GM21786 (cell line): ENCODE data around the gene NLGN3.

ENCODE experiments used
- ATAC-seq: cut with Tn5 transposase; IDR thresholded peaks from one replicate; pipeline ENCODE4 v1.9.1; 2021; ENCODE audit not compliant: unreplicated experiment

The NLGN3 gene

GRCh38 chrX:71118032-71118984 is 26.3 kb upstream of the NLGN3 start, which contains the start of gene MED12:
Gene MED12, plus strand, starts transcription at chrX:71118596. Its CDS starts 159 bp downstream, at chrX:71118755.
- ATAC-seq = peak; percentile 94

GRCh38 chrX:71118985-71119535 is 25.6 kb upstream of the NLGN3 start:
- ATAC-seq = no peak

- ATAC-seq = no peak
Measured at GRCh38 chrX:71128166-71128833, 16.3 kb upstream of the NLGN3 start.

- ATAC-seq = peak; percentile 77
Measured at GRCh38 chrX:71128915-71129765, 15.5 kb upstream of the NLGN3 start.

GRCh38 chrX:71131510-71131909 is 13.1 kb upstream of the NLGN3 start:
- no peak for ATAC-seq

GRCh38 chrX:71140440-71140839 is 4.2 kb upstream of the NLGN3 start:
- ATAC-seq = no peak

- no peak for ATAC-seq
Measured at GRCh38 chrX:71143508-71143907, 1.1 kb upstream of the NLGN3 start.

GRCh38 chrX:71147496-71148277 is 3.0 kb downstream of the NLGN3 start:
- no peak for ATAC-seq

- no peak for ATAC-seq
Measured at GRCh38 chrX:71148278-71148663, 3.6 kb downstream of the NLGN3 start.

GRCh38 chrX:71151366-71151765 is 6.7 kb downstream of the NLGN3 start:
- ATAC-seq = no peak

GRCh38 chrX:71154196-71154595 is 9.6 kb downstream of the NLGN3 start:
- ATAC-seq = no peak

GRCh38 chrX:71154641-71155040 is 10.0 kb downstream of the NLGN3 start:
- no peak for ATAC-seq

- no peak for ATAC-seq
Measured at GRCh38 chrX:71158603-71159002, 14.0 kb downstream of the NLGN3 start.

GRCh38 chrX:71159335-71159734 is 14.7 kb downstream of the NLGN3 start:
- no peak for ATAC-seq

GRCh38 chrX:71160475-71160874 is 15.8 kb downstream of the NLGN3 start:
- ATAC-seq = no peak

- no peak for ATAC-seq
Measured at GRCh38 chrX:71162981-71163380, 18.3 kb downstream of the NLGN3 start.

- ATAC-seq = no peak
Measured at GRCh38 chrX:71164071-71164470, 19.4 kb downstream of the NLGN3 start.

- no peak for ATAC-seq
Measured at GRCh38 chrX:71166461-71166860, 21.8 kb downstream of the NLGN3 start.

GRCh38 chrX:71167031-71167781 is 22.6 kb downstream of the NLGN3 start:
- ATAC-seq = no peak
